NCI-H82 treated with DMSO at 0.1 percent for 48 hours (cell line): ENCODE measurements around the gene ZCCHC14.

ENCODE experiments used
- DNase-seq: peaks from one replicate; lab custom pipeline; 2025; ENCODE audit not compliant: unreplicated experiment; lab: John Stamatoyannopoulos, UW

Gene ZCCHC14

GRCh38 chr16:87435372-87436224, 57.2 kb downstream of the ZCCHC14 start:
- no peak for DNase-seq

DNA sequence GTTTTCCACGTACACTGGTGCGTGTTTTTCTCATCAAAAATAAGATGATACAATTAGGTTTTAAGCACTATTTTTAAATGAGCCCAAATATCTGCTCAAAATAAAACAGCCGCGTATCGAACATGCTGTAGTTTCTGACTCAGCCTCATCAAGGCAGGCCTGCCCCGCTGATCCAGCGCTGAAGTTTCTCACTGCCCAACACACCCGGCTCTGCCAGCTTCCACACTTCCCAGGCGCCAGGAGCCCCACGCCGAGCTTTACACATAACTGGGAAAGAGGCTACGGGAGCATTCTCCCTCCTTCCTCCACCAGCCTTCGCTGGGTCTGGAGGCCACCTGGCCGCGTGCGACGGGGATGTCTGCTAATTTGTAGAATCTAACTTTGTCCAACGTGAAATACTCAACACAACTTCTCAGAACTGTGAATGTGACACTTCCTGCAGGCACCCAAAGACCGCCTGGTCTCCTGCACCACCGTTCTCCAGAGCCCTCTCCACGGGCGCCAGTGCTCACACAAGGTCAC, 58.6 kb downstream of the ZCCHC14 start:
- no peak for DNase-seq

- no peak for DNase-seq
These were observed 60.4 kb downstream of the ZCCHC14 start for GRCh38 chr16:87432330-87432915.

- DNase-seq, result no peak
These were observed 60.9 kb downstream of the ZCCHC14 start for GRCh38 chr16:87431926-87432325.

DNA sequence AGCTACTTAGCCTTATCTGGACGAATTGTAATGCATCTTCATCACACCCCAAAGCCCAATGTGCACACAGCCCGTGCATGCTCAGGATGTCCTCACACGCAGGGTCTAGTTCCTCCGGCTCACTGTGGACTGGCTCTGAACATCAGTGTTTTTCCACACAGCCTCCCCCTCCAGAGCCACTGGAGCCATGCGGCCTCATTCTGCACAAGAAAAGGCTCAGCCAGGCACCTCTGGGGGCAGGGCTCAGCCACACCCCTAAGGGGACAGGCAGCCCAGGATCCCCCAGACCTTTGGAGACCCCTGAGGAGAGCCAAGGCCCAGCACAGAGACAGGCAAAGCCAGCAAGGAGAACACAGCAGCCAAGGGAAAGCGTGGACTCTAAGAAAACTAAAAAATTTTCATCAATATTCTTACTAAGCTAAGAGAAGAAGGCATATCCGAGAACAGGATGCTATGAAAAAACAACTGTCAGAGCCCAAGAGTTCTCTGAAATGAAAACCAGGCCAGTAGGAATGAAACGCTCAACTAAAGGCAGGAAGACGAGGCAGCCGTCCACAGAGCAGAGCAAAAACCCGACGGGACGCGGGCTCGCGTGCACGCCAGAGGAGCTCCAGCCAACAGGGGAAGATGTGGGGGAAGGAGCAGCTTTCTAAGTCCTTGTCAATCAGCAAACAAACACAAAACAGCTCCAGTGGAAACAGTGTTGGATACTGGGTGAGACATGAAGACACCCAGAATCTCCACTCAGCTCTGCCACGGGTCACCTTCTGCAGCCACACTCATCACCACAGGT, 66.2 kb downstream of the ZCCHC14 start:
- DNase-seq, result no peak

GRCh38 chr16:87425941-87426340, 66.9 kb downstream of the ZCCHC14 start:
- no peak for DNase-seq

DNA sequence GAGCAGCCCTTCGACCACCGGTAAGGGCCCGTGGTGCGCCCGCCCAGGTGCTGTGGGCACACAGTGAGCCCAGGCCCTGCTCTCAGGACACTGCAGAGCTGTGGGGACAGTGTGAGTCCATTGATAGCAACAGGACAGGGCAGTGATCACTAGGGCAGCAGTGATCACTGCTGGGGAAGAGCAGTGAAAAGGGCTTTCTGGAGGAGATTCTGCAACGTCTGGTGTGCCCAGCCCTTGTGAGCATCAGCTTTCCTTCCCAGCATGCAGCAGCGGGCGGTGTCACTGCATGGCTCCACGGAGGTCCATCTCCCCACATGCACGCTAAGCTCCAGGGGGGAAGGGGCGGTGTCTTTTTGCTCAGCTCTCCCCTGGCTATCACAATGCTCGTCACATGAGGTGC, 68.6 kb downstream of the ZCCHC14 start:
- DNase-seq, result no peak

GRCh38 chr16:87423429-87423828, 69.4 kb downstream of the ZCCHC14 start:
- DNase-seq, result no peak

GRCh38 chr16:87422106-87422505, 70.7 kb downstream of the ZCCHC14 start:
- no peak for DNase-seq

GRCh38 chr16:87421003-87421912, 71.6 kb downstream of the ZCCHC14 start:
- no peak for DNase-seq

GRCh38 chr16:87420026-87421002, 72.5 kb downstream of the ZCCHC14 start:
- no peak for DNase-seq

GRCh38 chr16:87418644-87419043, 74.2 kb downstream of the ZCCHC14 start:
- no peak for DNase-seq

GRCh38 chr16:87418216-87418615, 74.6 kb downstream of the ZCCHC14 start:
- DNase-seq, result no peak

- DNase-seq, result no peak
These were observed 75.3 kb downstream of the ZCCHC14 start for GRCh38 chr16:87417528-87417910.

DNA sequence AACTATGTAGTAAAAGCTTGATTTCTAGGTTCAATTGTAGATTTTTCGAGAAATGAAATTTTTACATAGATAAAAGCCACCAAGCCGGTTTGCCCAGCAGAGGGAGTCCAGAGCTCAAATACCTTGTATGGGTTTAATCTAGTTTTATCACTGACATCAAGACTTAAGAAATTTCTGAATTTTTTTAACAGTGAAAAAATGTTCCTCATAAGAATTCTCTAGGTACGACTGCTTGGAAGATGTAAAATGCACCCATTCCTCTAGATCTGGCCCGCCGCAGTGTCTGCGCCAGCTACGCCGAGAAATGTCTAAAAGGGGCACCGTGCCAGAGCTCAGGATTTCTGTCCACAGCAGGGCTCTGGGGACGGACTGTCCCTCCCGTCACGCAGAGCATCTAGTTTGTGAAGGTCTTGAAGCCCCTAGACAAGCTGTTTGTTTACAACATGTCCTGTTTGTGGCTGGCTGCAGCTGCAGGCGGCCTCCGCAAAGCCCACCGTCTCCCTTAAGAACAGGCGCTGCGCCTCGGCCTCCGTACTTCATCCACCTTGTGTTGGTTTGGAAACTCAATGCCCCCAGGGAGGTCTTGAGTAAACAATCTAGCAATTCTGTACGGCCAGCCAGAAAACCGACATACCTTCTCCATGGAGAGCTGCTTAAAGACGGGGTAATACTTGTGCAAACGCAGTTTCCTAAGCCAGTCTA, 75.8 kb downstream of the ZCCHC14 start:
- DNase-seq, result no peak

- no peak for DNase-seq
These were observed 77.4 kb downstream of the ZCCHC14 start for GRCh38 chr16:87415441-87415840.

GRCh38 chr16:87414251-87414680, 78.6 kb downstream of the ZCCHC14 start:
- no peak for DNase-seq

DNA sequence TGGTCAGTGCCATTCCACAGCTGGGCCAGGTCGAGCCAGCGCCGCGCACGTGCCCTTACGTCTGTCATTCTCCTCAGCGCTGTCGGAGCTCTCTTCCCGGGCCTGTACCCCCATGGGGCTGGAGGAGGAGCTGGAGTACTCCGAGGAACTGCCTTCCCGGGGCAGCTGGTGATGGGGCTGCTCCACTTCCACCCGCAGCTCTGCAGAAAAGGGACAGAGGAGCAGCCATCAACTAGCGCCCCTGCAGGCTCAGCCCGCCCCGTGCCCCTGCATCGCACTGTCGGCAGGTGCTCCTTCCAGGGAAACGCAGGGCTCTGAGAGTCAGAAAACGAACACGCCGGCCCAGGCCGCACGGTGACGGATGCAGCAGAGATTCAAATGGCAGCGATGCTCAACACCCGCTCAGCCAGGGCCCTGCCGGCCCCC, 79.8 kb downstream of the ZCCHC14 start:
- DNase-seq, result no peak
